ENCODE data around the gene MCTP1.

DNA sequence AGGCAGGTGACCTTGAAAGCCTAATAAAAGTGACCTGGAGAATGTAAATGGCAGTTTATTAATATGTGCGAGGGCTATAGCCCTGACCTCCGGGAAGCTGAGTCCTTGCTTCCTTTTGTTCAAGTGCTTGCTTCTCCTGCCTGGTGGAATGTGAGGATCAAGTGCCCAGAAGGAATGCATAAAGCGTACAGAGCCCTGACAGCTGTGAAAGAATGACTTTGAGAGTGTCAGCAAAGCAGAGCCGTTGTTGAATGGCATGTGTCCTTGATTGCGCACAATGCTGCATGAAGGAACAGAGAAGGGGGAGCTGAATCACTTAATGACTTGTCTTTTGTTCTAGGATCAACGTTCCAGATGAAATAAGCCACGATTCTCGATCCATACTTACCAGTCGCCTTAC is 533.4 kb downstream of the MCTP1 start:
- TF ChIP-seq EZH2 (IDR thresholded peaks at IDR 0.05; ENCODE audit: insufficient read depth, poor library complexity, severe bottlenecking) (no peak), EZH2phosphoT487 (IDR thresholded peaks at IDR 0.05; ENCODE audit: insufficient read depth, low read depth) (no peak)

All from GM23248 (cell line).